ENCODE data around the gene NPDC1. TPM values are rescaled to one million over a fixed set of nuclear protein-coding genes. Genes with fewer than 3 reads are reported as not detected.
A peak's percentile ranks its signal among the peaks of the same experiment; 100 is the strongest.
"Not testable (repeated sequence)": the region's sequence is repeated elsewhere in the genome, so short reads cannot be mapped to it uniquely, and the experiment has no call there.

NPDC1 gene
- polyA plus RNA-seq, 1 experiment, result 8.9 TPM

- TF ChIP-seq CTCF (IDR thresholded peaks at IDR 0.05; ENCODE audit: low read depth, low read length), result no peak
- H3K27ac ChIP-seq (ENCODE audit: low read depth, low read length), result no peak overlapping the region
- H3K27me3 ChIP-seq (ENCODE audit: control insufficient read depth, insufficient read depth, low read length), result peaks cover under 1% of the 10 kb centered on the region
- H3K9me3 ChIP-seq (ENCODE audit: control insufficient read depth, insufficient read depth, low read length), result peaks cover 18% of the 10 kb centered on the region; the same call in 1 of the 2 replicates
- DNase-seq (ENCODE audit: low read depth, low spot score), result no peak
- ChIA-PET POLR2A (interaction anchor here (0.9 kb wide), 1 partner anchor 14 kb away, joined by 5 read pairs; no protein-coding TSS in a partner anchor), CTCF (interaction anchor here (1.1 to 1.6 kb wide), 3 partner anchors 21 to 41 kb away, joined by 3 to 8 read pairs (median 6); no protein-coding TSS in a partner anchor)
- no peak overlapping the region for H3K4me3 ChIP-seq (ENCODE audit: low read depth, low read length)
Measured at GRCh38 chr9:137007816-137008270, 38.1 kb downstream of the NPDC1 start.

- Histone ChIP-seq H3K9me3 (ENCODE audit: control insufficient read depth, insufficient read depth, low read length) (peaks cover 16% of the 10 kb centered on the region; the same call in 1 of the 2 replicates), H3K4me3 (ENCODE audit: low read depth, low read length) (no peak overlapping the region), H3K27ac (ENCODE audit: low read depth, low read length) (peak overlapping the region; percentile 21), H3K27me3 (ENCODE audit: control insufficient read depth, insufficient read depth, low read length) (peaks cover 2% of the 10 kb centered on the region)
- ChIA-PET CTCF (interaction anchor here (0.5 to 1.6 kb wide), 4 partner anchors 22 to 286 kb away, joined by 3 to 8 read pairs (median 5); no protein-coding TSS in a partner anchor), POLR2A (interaction anchor here (0.9 kb wide), 1 partner anchor 14 kb away, joined by 5 read pairs; no protein-coding TSS in a partner anchor)
- DNase-seq (ENCODE audit: low read depth, low spot score), result peak; percentile 44
- no peak for TF ChIP-seq CTCF (IDR thresholded peaks at IDR 0.05; ENCODE audit: low read depth, low read length)
Measured at GRCh38 chr9:137007108-137007815, 38.7 kb downstream of the NPDC1 start.

GRCh38 chr9:137006116-137007003 lies 39.6 kb downstream of the NPDC1 start:
- CTCF ChIA-PET, result interaction anchor here (1.5 to 1.6 kb wide), 2 partner anchors 23 to 28 kb away, joined by 6 to 8 read pairs; no protein-coding TSS in a partner anchor
- TF ChIP-seq CTCF (IDR thresholded peaks at IDR 0.05; ENCODE audit: low read depth, low read length), result no peak
- no peak for DNase-seq (ENCODE audit: low read depth, low spot score)

GRCh38 chr9:137004285-137004684 lies 41.7 kb downstream of the NPDC1 start:
- DNase-seq (ENCODE audit: low read depth, low spot score); POLR2A ChIA-PET; H3K27me3 ChIP-seq (ENCODE audit: control insufficient read depth, insufficient read depth, low read length); H3K9me3 ChIP-seq (ENCODE audit: control insufficient read depth, insufficient read depth, low read length); CTCF ChIA-PET; H3K4me3 ChIP-seq (ENCODE audit: low read depth, low read length); H3K27ac ChIP-seq (ENCODE audit: low read depth, low read length): not testable (repeated sequence)
- TF ChIP-seq CTCF (IDR thresholded peaks at IDR 0.05; ENCODE audit: low read depth, low read length), result peak; percentile 26

More at GRCh38 chr9:137006116-137007003, 39.6 kb downstream of the NPDC1 start:
- Histone ChIP-seq H3K27me3 (ENCODE audit: control insufficient read depth, insufficient read depth, low read length) (peaks cover 5% of the 10 kb centered on the region), H3K27ac (ENCODE audit: low read depth, low read length) (no peak overlapping the region), H3K4me3 (ENCODE audit: low read depth, low read length) (no peak overlapping the region), H3K9me3 (ENCODE audit: control insufficient read depth, insufficient read depth, low read length) (peaks cover 15% of the 10 kb centered on the region; the same call in 1 of the 2 replicates)
- POLR2A ChIA-PET, result no interaction called here
